Caco-2 (cell line): Measurements from ENCODE around the gene PCDHGB2. TPM values are rescaled to one million over a fixed set of nuclear protein-coding genes. Genes with fewer than 3 reads are reported as not detected.
"Not testable (repeated sequence)": the region's sequence is repeated elsewhere in the genome, so short reads cannot be mapped to it uniquely, and the experiment has no call there.

ENCODE experiments used
- BruUV-seq: library from RNA; stranded (reverse); fragments of 400-500 nt; replicated peaks from 2 replicates; lab custom pipeline; 2021; lab: Mats Ljungman, UMichigan
- CTCF ChIA-PET: fragments of 300-600 bp; sonication (Branson Sonifier 250); formaldehyde crosslinking; loops from one replicate; lab custom pipeline; 2022; ENCODE audit warnings: antibody characterized with exemption; lab: Charles Lee
- POLR2A ChIA-PET: fragments of 300-600 bp; sonication (Branson Sonifier 250); formaldehyde crosslinking; loops from one replicate; lab custom pipeline; 2022; ENCODE audit warnings: antibody characterized with exemption; lab: Charles Lee
- DNase-seq, 2 experiments: peaks; one replicate each; pipeline versions ENCODE4 v3.0.0 to v3.0.0-alpha.2; 2020 to 2022
- H3K27me3 ChIP-seq: replicated peaks from 2 replicates; pipeline ENCODE4 v1.6.0; 2011; ENCODE audit warnings: low read length; ENCODE audit not compliant: control insufficient read depth, insufficient read depth
- H3K36me3 ChIP-seq: 2 replicates; pipeline ENCODE4 v1.5.1; 2011; ENCODE audit warnings: low read length; ENCODE audit not compliant: control insufficient read depth, insufficient read depth
- H3K4me1 ChIP-seq: fragments of 250-450 bp; sonication (Bioruptor Pico); 2 replicates; pipeline ENCODE4 v1.5.1; 2020; ENCODE audit warnings: mild to moderate bottlenecking
- H3K4me3 ChIP-seq: 2 replicates; pipeline ENCODE4 v1.5.1; 2011; ENCODE audit warnings: low read depth, mild to moderate bottlenecking, control low read depth, low read length
- H3K9me3 ChIP-seq: fragments of 250-450 bp; sonication (Bioruptor Pico); 2 replicates; pipeline ENCODE4 v1.5.1; 2020; ENCODE audit warnings: mild to moderate bottlenecking, moderate library complexity
- H3K27ac Mint-ChIP-seq: one replicate; pipeline ENCODE4 v1.8.0; 2022; ENCODE audit warnings: mixed read lengths; ENCODE audit not compliant: unreplicated experiment
- H3K27me3 Mint-ChIP-seq: one replicate; pipeline ENCODE4 v1.8.0; 2022; ENCODE audit warnings: mixed read lengths; ENCODE audit not compliant: insufficient read depth, unreplicated experiment
- H3K36me3 Mint-ChIP-seq: one replicate; pipeline ENCODE4 v1.8.0; 2022; ENCODE audit warnings: mild to moderate bottlenecking, mixed read lengths; ENCODE audit not compliant: insufficient read depth, unreplicated experiment
- H3K4me1 Mint-ChIP-seq: one replicate; pipeline ENCODE4 v1.8.0; 2022; ENCODE audit warnings: low read depth, mixed read lengths; ENCODE audit not compliant: unreplicated experiment
- H3K4me3 Mint-ChIP-seq: one replicate; pipeline ENCODE4 v1.8.0; 2022; ENCODE audit warnings: mild to moderate bottlenecking, moderate library complexity, mixed read lengths; ENCODE audit not compliant: unreplicated experiment
- H3K9me3 Mint-ChIP-seq: one replicate; pipeline ENCODE4 v1.8.0; 2022; ENCODE audit warnings: mixed read lengths; ENCODE audit not compliant: unreplicated experiment
- CTCF ChIP-seq, 2 experiments: fragments of 200-600 bp in 1 of 2; IDR thresholded peaks; 1 replicate in 1 of 2; 2 replicates in 1 of 2; pipeline versions ENCODE4 v1.5.1 to v1.8.0; 2011 to 2022; ENCODE audit warnings: antibody characterized with exemption in 1 of 2, control low read depth in 1 of 2, inconsistent platforms in 1 of 2, low read depth in 1 of 2, low read length in 1 of 2, mild to moderate bottlenecking in 1 of 2, moderate library complexity in 1 of 2; ENCODE audit not compliant: insufficient read depth in 1 of 2, severe bottlenecking in 1 of 2, unreplicated experiment in 1 of 2
- intact Hi-C: fragments of 100-400 bp; cut with micrococcal nuclease; formaldehyde crosslinking; loops from one replicate; pipeline ENCODE4 v1.10.0; 2022; ENCODE audit not compliant: unreplicated experiment
- total RNA-seq: library from RNA; stranded (reverse); gene quantifications from 2 replicates; pipeline ENCODE4 v1.2.3, GENCODE V29; 2022

PCDHGB2 gene
- total RNA-seq, 1 experiment from 2014 or later = 1.3 TPM

- DNase-seq = no peak
- H3K9me3 Mint-ChIP-seq = no peaks in the 10 kb centered on the region
- ChIA-PET POLR2A (no interaction called here), CTCF (no interaction called here)
- TF ChIP-seq CTCF (IDR thresholded peaks at IDR 0.05; ENCODE audit: insufficient read depth in 1 of 2, low read depth in 1 of 2, low read length in 1 of 2, severe bottlenecking in 1 of 2, unreplicated experiment in 1 of 2) = no peak
- Histone ChIP-seq H3K36me3 (no peaks in the 10 kb centered on the region), H3K9me3 (no peaks in the 10 kb centered on the region; the same call in 1 of the 2 replicates), H3K4me3 (no peak within 1 kb of the TSS), H3K4me1 (no peaks in the 10 kb centered on the region), H3K27me3 (no peaks in the 10 kb centered on the region)
- intact Hi-C loops = no loop called here
- BruUV-seq = no TSS peak
- H3K4me1 Mint-ChIP-seq = no peaks in the 10 kb centered on the region
- H3K4me3 Mint-ChIP-seq = no peak within 1 kb of the TSS
- H3K27ac Mint-ChIP-seq = no peak within 1 kb of the TSS
- H3K36me3 Mint-ChIP-seq = no peaks in the 10 kb centered on the region
- no peaks in the 10 kb centered on the region for H3K27me3 Mint-ChIP-seq
These were observed 22.9 kb downstream of the PCDHGB2 start, which contains the start of gene PCDHGA7 for GRCh38 chr5:141382469-141383294. Gene PCDHGA7 (plus strand): TSS chr5:141382742. CDS start chr5:141382900, 158 bp downstream.

GRCh38 chr5:141383345-141383744 lies 23.6 kb downstream of the PCDHGB2 start:
- Mint-ChIP-seq H3K9me3 (no peaks in the 10 kb centered on the region), H3K4me1 (no peaks in the 10 kb centered on the region), H3K27ac (no peak overlapping the region), H3K27me3 (no peaks in the 10 kb centered on the region), H3K36me3 (no peaks in the 10 kb centered on the region), H3K4me3 (no peak overlapping the region)
- no peak for DNase-seq
- Histone ChIP-seq H3K4me1 (no peaks in the 10 kb centered on the region), H3K4me3 (no peak overlapping the region), H3K27me3 (no peaks in the 10 kb centered on the region), H3K9me3 (no peaks in the 10 kb centered on the region; the same call in 1 of the 2 replicates), H3K36me3 (no peaks in the 10 kb centered on the region)
- CTCF ChIA-PET = no interaction called here
- intact Hi-C loops = no loop called here
- no TSS peak for BruUV-seq
- TF ChIP-seq CTCF (IDR thresholded peaks at IDR 0.05; ENCODE audit: insufficient read depth in 1 of 2, low read depth in 1 of 2, low read length in 1 of 2, severe bottlenecking in 1 of 2, unreplicated experiment in 1 of 2) = no peak
- POLR2A ChIA-PET = no interaction called here

DNA sequence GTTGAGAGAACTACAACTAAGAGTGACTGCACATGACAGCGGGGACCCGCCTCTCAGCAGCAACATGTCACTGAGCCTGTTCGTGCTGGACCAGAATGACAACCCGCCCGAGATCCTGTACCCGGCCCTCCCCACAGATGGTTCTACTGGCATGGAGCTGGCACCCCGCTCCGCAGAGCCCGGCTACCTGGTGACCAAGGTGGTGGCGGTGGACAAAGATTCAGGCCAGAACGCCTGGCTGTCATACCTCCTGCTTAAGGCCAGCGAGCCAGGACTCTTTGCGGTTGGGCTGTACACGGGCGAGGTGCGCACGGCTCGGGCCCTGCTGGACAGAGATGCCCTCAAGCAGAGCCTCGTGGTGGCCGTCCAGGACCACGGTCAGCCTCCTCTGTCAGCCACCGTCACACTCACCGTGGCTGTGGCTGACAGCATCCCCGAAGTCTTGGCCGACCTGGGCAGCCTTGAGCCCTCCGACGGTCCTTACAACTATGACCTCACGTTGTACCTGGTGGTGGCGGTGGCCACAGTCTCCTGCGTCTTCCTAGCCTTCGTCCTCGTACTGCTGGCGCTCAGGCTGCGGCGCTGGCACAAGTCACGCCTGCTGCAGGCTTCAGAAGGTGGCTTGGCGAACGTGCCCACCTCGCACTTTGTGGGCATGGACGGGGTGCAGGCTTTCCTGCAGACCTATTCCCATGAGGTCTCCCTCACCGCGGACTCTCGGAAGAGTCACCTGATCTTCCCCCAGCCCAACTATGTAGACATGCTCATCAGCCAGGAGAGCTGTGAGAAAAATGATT lies 24.9 kb downstream of the PCDHGB2 start:
- H3K9me3 ChIP-seq = no peaks in the 10 kb centered on the region; the same call in 1 of the 2 replicates
- no peaks in the 10 kb centered on the region for H3K36me3 ChIP-seq
- no peaks in the 10 kb centered on the region for H3K27me3 ChIP-seq
- H3K4me3 Mint-ChIP-seq = no peak overlapping the region
- H3K4me3 ChIP-seq = no peak overlapping the region
- no peak for TF ChIP-seq CTCF (IDR thresholded peaks at IDR 0.05; ENCODE audit: insufficient read depth in 1 of 2, low read depth in 1 of 2, low read length in 1 of 2, severe bottlenecking in 1 of 2, unreplicated experiment in 1 of 2)
- POLR2A ChIA-PET = no interaction called here
- no peak overlapping the region for H3K27ac Mint-ChIP-seq
- H3K4me1 ChIP-seq = no peaks in the 10 kb centered on the region
- H3K4me1 Mint-ChIP-seq = no peaks in the 10 kb centered on the region
- peaks cover 12% of the 10 kb centered on the region for H3K9me3 Mint-ChIP-seq
- BruUV-seq = no TSS peak
- DNase-seq = no peak
- CTCF ChIA-PET = no interaction called here
- intact Hi-C loops = no loop called here
- H3K36me3 Mint-ChIP-seq = no peaks in the 10 kb centered on the region
- H3K27me3 Mint-ChIP-seq = no peaks in the 10 kb centered on the region

- H3K9me3 Mint-ChIP-seq = peaks cover 19% of the 10 kb centered on the region
- POLR2A ChIA-PET, H3K9me3 ChIP-seq, H3K27me3 Mint-ChIP-seq, BruUV-seq, H3K4me1 ChIP-seq, H3K4me3 Mint-ChIP-seq, H3K4me3 ChIP-seq, intact Hi-C loops, H3K27ac Mint-ChIP-seq, H3K36me3 ChIP-seq, H3K4me1 Mint-ChIP-seq, H3K36me3 Mint-ChIP-seq, H3K27me3 ChIP-seq, CTCF ChIA-PET, DNase-seq: not testable (repeated sequence)
These were observed 27.9 kb downstream of the PCDHGB2 start, which contains the start of gene PCDHGB4 for GRCh38 chr5:141387557-141388311. Gene PCDHGB4 (plus strand): TSS chr5:141387698. CDS start chr5:141387885, 187 bp downstream.
